ENCODE results near the gene NUP93. TPM values are rescaled to one million over a fixed set of nuclear protein-coding genes. Genes with fewer than 3 reads are reported as not detected.
"Not testable (repeated sequence)": the region's sequence is repeated elsewhere in the genome, so short reads cannot be mapped to it uniquely, and the experiment has no call there.

The NUP93 gene
- total RNA-seq, 4 donors from 2014 or later: 38.2 to 46.5 (median 41.2) TPM

GRCh38 chr16:56883586-56883985 is 153.7 kb downstream of the NUP93 start:
- intact Hi-C loops (cut with DNase I): no loop called here
- WGBS, 2 donors: no CpG with 5 or more reads among the region's 2 CpGs
- H3K27ac ChIP-seq: no peak overlapping the region

GRCh38 chr16:56884026-56884582 is 154.2 kb downstream of the NUP93 start:
- TF ChIP-seq CTCF (IDR thresholded peaks at IDR 0.05) (no peak), POLR2A (IDR thresholded peaks at IDR 0.05) (no peak)
- 86 to 100% methylated on average over 3 to 6 of the region's 14 CpGs for WGBS, 2 donors
- Histone ChIP-seq H3K27me3 (no peaks in the 10 kb centered on the region), H3K36me3 (no peaks in the 10 kb centered on the region), H3K4me3 (no peak overlapping the region), H3K27ac (no peak overlapping the region), H3K4me1 (no peaks in the 10 kb centered on the region), H3K9me3 (no peaks in the 10 kb centered on the region)
- no peak for DNase-seq
- intact Hi-C loops (cut with DNase I): no loop called here

More at GRCh38 chr16:56883586-56883985, 153.7 kb downstream of the NUP93 start:
- TF ChIP-seq CTCF (IDR thresholded peaks at IDR 0.05) (no peak), POLR2A (IDR thresholded peaks at IDR 0.05) (no peak)
- no peak for DNase-seq
- Histone ChIP-seq H3K36me3 (no peaks in the 10 kb centered on the region), H3K9me3 (no peaks in the 10 kb centered on the region), H3K4me1 (no peaks in the 10 kb centered on the region), H3K4me3 (no peak overlapping the region), H3K27me3 (no peaks in the 10 kb centered on the region)

GRCh38 chr16:56884929-56885328 is 155.0 kb downstream of the NUP93 start:
- H3K36me3 ChIP-seq; DNase-seq; intact Hi-C loops (cut with DNase I); H3K9me3 ChIP-seq; H3K4me3 ChIP-seq; H3K27ac ChIP-seq; H3K4me1 ChIP-seq; H3K27me3 ChIP-seq: not testable (repeated sequence)
- 85 to 95% methylated on average over 6 to 12 of the region's 13 CpGs for WGBS, 2 donors

GRCh38 chr16:56885446-56886162 is 155.7 kb downstream of the NUP93 start:
- WGBS, 2 donors: 81 to 97% methylated on average over 5 of the region's 9 CpGs
- H3K36me3 ChIP-seq: no peaks in the 10 kb centered on the region
- H3K27ac ChIP-seq: no peak overlapping the region
- TF ChIP-seq POLR2A (IDR thresholded peaks at IDR 0.05) (no peak), CTCF (IDR thresholded peaks at IDR 0.05) (no peak)
- H3K4me3 ChIP-seq: no peak overlapping the region
- no peak for DNase-seq
- no peaks in the 10 kb centered on the region for H3K4me1 ChIP-seq
- intact Hi-C loops (cut with DNase I): no loop called here
- no peaks in the 10 kb centered on the region for H3K9me3 ChIP-seq
- H3K27me3 ChIP-seq: no peaks in the 10 kb centered on the region

- Histone ChIP-seq H3K27ac (no peak overlapping the region), H3K36me3 (no peaks in the 10 kb centered on the region), H3K4me1 (no peaks in the 10 kb centered on the region), H3K4me3 (no peak overlapping the region), H3K9me3 (no peaks in the 10 kb centered on the region), H3K27me3 (no peaks in the 10 kb centered on the region)
- TF ChIP-seq POLR2A (IDR thresholded peaks at IDR 0.05) (no peak), CTCF (IDR thresholded peaks at IDR 0.05) (no peak)
- WGBS, 2 donors: 80 to 100% methylated on average over 3 to 4 of the region's 12 CpGs
- DNase-seq: no peak
- intact Hi-C loops (cut with DNase I): no loop called here
Observed at GRCh38 chr16:56886296-56886695, 156.4 kb downstream of the NUP93 start.
